SHP77 (cell line): Measurements from ENCODE around the gene ZNF157.
A peak's percentile ranks its signal among the peaks of the same experiment; 100 is the strongest.
"Not testable (repeated sequence)": the region's sequence is repeated elsewhere in the genome, so short reads cannot be mapped to it uniquely, and the experiment has no call there.

ENCODE experiments used
- DNase-seq, 2 experiments: peaks; one replicate each; lab custom pipeline; 2025; lab: John Stamatoyannopoulos, UW

Gene ZNF157

DNA sequence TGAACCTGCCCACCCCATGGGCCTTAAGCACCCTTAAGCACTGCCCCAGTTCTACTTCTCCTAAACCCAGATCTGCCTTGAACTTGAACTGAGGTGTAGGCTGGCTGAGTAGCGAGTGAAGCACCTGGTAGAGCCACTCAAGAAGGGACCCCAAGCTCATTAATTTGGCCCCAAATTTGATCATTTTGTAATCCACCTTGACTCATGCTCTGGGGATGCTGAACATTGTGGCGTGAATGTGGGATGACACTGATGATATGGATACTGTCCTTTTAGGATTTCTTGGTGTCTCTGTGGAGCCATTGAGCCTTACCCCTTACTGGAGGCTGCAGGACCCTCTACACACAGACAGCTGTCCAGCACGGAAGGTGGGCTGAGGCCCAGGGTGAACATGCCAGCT is at the start of gene ZNF157:
ZNF157 (plus strand) TSS at position 301 of the 400 bp plus-strand sequence; CDS start at position 392, 91 bp downstream.
- no peak for DNase-seq

DNA sequence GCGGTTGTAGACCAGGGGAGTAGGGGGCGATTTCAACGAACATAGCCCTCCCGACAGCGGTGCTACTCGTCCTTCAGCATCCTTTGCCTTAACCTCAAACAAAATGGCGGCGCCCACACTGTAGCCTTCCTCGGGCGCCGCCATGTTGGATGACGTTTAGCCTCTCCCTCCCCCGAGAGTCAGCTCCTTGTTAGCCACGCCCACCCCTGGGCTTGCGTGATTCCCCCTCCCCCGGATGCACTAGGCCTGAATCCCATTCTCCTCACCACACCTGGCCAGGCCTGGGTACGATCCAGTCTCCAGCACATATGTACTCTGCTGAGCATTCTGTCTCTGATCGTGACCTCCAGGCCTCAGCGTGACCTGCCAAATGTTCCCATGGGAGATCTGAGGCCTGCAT is 49.0 kb upstream of the ZNF157 start:
- DNase-seq: no peak

DNA sequence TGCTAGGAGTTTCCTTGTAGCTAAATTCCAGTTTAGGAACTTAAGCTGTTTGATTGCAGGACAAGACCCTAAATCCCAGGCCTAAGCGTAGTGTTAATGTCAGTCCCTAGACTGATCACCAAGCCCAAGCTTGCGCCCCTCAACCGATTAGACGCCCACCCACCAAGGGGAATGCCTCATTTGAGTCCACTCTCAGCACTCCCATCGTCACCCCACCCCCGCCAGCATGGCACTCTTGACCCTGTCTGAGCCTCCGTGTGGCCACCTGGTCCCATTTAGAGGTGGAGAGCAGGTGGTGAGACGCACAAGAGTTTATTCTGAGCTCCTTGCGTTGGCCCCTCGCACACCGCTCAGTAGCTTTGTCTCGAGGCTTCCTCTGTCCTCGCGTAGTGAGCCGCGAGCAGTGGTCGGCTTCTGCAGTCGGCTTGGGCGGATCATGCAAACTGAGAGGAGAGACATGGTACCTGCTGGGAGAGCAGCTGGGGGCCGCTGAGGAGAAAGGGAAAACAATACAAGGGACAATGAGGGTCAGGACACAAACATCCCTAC is 48.5 kb upstream of the ZNF157 start:
- DNase-seq: no peak

DNA sequence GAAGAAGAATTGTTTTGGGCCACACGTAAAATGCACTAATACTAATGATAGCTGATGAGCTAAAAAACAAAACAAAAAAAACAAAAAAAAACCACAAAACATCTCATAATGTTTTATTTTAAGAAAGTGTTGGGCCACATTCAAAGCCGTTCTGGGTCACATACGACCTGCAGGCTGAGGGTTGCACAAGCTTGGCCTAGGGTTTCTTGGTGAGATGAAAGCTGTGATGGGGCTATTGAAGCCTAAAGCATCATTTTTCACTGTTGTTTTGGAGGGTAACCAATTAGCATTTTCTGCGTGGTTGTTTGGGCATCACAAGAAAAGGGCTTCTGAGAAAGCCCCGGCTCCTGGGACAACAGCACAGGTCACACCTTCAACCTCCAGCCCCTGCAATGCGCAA is 42.5 kb upstream of the ZNF157 start:
- no peak for DNase-seq

DNA sequence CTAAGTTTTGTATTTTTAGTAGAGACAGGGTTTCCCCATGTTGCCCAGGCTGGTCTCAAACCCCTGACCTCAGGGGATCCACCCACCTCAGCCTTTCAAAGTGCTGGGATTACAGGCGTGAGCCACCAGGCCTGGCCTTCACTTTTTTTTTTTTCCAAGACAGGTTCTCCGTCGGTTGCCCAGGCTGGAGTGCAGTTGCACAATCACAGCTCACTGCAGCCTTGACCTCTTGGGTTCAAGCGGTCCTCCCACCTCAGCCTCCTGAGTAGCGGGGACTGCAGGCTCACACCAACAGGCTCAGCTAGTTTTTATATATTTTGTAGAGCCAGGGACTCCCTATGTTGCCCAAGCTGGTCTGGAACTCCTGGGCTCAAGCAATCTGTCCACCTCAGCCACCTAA is 37.6 kb upstream of the ZNF157 start:
- DNase-seq: not testable (repeated sequence)

DNA sequence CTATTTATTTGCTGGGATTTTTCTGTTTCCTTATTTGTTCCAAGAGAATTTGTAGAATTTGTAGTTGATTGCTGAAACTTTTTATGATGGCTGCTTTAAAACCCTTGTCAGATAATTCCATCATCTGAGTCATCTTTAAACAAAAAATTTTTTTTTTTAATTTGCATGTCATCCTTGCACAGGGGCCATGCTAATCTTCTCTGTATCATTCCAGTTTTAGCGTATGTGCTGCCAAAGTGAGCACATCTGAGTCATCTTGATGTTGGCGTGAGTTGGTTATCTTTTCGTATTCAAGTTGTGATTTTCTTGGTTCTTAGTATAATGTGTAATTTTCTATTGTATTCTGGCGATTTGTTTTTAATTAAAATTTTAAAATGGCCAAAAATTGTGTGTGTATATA is 18.7 kb upstream of the ZNF157 start:
- no peak for DNase-seq

DNA sequence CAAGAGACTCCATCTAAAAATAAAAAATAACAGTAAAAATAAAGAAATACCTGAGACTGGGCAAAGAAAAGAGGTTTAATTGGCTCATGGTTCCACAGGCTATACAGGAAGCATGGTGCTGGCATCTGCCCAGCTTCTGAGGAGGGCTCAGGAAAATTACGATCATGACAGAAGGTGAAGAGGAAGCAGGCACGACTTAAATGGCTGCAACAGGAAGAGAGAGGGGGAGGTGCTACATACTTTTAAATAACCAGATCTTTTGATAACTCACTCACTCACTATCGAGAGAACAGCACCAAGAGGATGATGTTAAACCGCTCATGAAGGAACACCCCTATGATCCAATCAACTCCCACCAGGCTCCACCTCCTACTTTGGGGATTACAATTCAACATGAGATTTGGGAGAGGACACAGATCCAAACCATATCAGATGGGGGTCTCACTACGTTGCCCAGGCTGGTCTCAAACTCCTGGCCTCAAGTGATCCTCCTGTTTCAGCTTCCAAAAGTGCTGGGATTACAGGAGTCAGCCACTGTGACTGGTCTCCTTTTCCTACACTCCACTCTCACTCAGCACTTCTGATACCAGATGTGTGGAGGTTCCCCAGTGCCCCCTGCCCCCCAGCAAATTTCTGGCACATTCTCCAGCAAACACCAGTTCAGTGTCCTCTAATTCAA is 11.9 kb upstream of the ZNF157 start:
- no peak for DNase-seq

DNA sequence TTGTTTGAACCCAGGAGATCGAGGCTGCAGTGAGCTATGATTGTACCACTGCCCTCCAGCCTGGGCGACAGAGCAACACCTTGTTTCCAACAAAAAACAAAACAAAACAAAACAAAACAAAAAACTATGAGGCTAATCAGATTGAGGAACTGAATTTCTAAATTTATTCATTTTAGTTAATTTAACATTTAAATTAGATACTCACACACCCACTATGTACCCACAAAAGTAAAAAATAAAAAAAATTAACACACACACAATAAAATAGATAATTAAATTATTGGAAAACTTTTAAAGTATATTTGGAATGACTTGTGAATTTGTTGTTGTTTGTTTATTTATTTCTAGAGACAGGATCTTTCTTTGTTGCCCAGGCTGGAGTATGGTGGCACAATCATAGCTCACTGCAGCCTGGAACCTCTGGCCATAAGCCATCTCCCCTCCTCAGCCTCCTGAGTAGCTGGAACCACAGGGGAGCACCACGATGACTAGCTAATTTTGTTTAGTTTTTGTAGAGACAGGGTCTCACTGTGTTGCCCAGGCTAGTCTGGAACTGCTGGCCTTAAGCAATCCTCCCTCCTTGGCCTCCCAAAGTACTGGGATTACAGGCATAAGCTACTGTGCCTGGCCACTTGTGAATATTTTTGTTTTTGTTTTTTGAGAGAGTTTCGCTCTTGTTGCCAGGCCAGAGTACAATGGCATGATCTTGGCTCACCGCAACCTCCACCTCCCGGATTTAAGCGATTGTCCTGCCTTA is 9.8 kb upstream of the ZNF157 start:
- DNase-seq: no peak

DNA sequence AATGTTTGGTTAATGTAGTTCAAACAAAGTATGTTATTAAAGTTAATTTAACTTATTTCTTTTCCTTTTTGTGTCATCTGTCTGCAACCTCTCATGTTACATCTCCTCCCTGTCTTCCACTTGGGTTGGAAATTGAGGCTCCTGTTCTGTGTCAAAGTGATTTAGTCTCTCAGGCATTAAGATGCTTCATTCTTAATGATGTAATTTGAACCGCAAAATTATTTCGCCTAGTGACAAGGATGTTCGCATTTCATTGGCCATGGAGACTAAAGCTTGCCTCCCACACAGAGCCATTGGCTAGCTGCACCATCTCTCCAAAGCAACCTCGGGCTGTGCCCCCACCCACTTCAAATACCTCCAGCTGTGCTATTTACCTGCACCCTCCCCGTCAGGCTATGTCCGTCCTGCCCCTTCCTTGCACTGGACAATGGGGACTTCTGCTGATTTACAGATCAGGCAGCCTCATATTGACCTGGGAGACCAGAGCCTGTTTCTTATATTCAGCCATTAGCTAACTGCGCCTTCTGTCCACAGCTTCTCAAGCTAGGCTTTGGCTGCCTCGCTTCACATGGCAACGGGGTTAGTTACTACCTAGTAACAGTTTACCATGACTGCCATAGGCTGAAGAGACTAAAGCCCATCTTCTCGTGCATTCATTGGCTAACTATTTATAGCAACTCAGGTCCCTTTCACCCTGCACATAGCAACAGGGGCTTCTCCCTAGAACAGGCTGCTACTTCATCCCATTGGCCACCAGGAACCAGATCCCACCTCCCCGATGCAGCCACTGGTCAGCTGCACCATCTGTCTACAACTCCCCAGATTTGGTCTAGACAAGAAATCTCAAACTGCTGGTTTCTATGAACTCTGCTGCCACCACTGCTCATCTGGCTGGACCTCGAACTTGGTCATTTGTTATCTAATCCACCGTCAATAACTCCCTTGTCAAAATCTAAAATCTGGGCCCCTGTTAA is 8.6 kb upstream of the ZNF157 start:
- peak; percentile 81 to 88 for DNase-seq

DNA sequence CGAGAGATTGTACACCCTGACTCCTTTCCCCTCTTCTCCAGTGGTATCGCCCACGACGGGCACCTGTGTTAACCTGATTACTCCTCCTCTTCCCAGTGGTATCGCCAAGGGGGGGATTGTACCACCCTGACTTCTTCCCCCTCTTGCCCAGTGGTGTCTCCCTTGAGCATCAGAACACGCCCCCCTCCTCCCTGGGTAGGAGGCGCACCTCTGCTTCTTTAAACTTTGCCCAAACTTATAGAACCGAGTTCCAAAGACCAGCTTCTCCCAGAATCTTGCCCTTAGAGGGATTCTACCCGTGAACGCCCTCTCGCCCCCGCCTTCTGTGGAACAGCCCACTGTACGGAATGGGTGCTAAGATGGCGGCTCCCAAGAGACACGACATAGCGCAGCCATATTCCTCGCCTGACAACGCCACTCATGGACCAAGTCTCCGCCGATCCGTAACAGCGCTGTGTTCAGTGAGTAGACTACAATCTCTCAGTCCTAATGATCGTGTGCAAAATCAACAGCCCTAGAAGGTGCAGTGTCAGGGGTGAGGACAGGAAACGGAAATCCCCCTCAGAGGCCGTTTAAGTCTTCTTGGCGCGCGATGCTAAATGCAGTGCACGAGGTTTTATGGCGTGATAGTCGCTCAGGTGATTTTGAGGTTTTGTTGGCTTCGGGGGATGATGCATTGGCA is 4.2 kb upstream of the ZNF157 start:
- DNase-seq: peak; percentile 69 to 78

DNA sequence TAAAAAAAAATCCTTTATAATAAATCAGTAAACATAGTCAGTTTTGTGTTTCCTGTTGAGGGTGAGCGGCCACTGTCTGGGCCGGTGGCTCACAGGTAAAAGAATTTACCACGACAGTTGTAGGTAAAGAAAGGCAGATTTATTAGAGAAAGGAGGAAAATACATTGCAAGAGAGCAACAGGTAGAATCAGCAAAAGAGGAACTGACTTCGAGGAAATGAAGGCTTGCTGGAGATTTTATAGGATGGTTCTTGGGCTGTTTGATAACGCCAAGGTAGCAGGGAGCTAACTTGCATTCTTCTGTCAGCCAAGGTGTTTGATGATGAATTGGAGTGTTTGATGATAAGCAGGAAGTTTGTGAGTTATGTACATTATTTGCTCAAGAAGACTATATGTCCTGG is 2.8 kb downstream of the ZNF157 start:
- DNase-seq: no peak

DNA sequence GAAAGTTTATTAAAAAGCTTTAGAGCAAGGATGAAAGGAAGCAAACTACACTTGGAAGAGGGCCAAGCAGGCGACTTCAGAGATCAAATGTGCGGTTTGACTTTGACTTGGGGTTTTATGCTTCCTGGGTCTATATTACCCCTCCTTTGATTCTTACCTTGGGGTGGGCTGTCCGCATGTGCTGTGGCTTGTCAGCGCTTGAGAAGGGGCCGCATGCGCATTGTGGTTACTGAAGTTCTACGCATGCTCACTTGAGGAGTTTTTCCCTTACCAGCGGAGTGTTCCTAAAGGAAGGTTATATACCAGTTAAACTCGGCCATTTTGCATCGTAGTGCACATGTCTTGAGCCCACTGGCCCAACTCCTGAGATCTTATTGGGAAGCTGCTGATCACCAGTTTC is 9.9 kb downstream of the ZNF157 start:
- no peak for DNase-seq

DNA sequence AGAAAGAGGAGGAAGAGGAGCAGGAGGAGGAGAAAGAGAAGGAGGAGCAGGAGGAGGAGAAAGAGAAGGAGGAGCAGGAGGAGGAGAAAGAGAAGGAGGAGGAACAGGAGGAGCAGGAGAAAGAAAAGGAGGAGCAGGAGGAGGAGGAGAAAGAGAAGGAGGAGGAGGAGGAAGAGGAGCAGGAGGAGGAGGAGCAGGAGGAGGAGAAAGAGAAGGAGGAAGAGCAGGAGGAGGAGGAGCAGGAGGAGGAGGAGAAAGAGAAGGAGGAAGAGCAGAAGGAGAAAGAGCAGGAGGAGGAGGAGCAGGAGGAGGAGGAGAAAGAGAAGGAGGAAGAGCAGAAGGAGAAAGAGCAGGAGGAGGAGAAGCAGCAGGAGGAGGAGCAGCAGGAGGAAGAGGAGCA is 10.5 kb downstream of the ZNF157 start:
- DNase-seq: not testable (repeated sequence)

DNA sequence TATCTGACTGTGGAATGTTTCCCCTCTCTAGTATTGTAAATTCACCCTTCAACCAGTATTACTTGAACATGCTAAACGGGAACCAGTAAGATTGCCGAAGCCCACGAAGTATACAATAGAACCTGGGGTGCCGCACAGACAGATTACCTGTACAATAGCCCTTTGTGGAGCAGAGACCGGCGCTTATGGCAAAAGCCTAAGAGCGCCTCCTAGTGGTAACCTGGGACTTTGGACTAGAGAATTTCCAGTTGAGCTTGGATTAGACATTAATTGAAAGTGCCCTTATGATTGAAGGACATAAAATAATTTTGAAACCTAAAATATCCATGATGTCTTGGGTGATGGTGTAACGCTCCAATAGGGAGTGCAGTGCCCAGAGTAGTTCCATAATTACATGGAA is 14.1 kb downstream of the ZNF157 start:
- peak; percentile 16 to 40 for DNase-seq

DNA sequence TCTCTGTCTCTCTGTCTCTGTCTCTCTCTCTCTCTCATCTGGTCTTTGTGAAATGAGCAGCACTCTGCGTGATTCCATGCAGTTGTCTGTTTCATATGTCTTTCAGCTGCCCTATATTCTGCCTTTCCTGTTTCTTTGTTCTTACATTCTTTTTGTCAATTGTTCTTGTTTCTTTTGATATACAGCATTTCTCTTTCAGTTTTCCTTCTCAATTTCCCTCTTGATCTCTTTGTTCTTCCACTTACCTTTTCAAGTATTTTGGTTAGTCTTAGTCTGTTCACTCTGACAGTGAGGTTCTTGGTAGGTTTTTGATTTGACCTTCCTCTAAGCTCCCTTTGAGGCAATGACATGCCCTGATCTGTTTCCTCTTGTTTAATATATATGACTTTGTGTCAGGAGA is 20.4 kb downstream of the ZNF157 start:
- no peak for DNase-seq

DNA sequence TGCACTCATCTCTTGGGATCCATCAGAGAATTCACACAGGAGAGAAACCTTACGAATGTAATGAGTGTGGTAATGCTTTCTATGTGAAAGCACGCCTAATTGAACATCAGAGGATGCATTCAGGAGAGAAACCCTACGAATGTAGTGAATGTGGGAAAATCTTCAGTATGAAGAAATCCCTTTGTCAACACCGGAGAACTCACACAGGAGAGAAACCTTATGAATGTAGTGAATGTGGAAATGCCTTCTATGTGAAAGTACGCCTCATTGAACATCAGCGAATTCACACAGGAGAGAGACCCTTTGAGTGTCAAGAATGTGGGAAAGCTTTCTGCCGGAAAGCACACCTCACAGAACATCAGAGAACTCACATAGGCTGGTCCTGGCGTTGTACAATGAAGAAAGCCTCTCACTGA is 42.8 kb downstream of the ZNF157 start:
- DNase-seq: no peak

DNA sequence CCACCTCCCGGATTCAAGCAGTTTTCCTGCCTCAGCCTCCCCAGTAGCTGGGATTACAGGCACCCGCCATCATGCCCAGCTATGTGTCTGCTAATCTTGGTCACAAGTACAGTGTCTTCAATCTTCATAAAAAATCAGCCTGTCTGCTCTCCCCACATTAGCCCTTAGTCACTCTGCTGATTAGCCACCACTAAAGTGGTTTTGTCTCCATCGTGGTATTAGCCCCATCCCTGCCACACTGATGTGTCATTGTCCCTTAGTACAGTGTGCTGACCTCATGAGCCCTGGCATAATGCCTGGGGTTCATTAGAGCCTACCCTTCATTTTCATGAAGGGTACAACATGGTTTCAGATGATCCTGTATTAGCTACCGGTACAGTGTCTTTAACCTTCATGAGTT is 49.9 kb downstream of the ZNF157 start:
- no peak for DNase-seq

DNA sequence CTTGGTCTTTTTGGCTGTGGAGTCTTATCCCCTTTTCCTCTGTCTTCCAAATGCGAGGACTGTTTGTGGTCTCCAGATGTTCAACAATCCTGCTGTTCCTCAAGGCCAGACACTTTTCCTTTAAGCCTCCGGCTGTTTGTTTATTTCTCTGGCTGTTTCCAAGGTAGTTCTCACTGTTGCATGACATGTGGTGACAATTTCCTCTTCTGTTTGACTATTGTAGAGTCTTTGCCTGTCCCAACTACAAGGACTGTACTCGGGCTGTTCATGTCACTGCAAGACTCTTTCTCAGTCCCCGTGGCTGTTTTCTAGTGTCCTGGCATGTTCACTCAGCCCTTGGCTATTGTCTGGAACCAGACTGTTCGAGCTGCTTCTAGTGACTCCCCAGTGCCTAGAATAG is 50.6 kb downstream of the ZNF157 start:
- no peak for DNase-seq

DNA sequence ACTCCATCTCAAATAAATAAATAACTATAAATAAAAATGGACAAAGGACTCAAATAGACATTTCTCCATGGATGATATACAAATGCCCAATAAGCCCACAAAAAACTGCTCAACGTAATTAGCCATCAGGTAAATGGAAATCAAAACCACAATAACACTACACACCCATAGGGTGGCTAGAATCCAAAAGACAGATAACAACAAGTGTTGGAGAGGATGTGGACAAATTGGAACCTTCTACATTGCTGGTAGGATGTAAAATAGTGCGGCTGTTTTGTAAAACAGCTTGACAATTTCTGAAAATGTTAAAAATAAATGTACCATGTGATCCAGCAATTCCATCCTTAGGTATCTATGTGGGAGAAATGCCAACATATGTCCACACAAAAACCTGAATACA is 52.1 kb downstream of the ZNF157 start:
- no peak for DNase-seq

DNA sequence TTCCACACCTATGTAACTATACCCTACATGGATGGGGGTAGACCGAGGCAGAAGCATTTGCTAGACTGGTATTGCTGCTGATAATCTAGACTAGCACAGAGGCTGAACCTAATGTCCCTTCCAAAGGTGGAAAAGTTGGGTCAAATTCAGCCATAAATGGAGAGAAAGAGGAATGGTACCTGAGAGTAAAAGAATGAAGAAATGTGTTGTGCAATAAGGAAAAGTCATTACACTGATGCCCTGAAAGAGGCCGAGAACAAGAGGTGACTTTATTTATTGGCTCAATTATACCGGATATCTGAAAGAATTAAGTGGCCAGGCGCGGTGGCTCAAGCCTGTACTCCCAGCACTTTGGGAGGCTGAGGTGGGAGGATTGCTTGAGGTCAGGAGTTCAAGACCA is 60.5 kb downstream of the ZNF157 start:
- no peak for DNase-seq

DNA sequence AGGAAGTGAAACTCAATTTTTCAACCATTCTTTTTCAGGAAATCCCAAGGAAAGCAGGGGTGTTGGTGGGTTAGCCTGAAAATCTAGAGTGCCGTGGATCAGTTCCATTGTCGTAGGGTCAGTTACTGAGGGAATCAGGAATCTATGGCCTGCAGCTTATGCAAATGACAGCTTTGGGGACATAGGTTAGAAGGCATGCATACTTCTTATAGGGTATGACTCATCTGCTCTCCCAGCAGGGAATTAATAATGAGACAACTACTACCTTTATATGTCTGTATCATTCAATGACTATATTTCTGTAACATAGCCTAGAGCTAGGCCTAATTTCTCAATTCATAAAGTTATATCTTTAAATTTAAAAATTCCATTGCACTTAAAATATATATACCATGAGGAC is 76.1 kb downstream of the ZNF157 start:
- DNase-seq: no peak

DNA sequence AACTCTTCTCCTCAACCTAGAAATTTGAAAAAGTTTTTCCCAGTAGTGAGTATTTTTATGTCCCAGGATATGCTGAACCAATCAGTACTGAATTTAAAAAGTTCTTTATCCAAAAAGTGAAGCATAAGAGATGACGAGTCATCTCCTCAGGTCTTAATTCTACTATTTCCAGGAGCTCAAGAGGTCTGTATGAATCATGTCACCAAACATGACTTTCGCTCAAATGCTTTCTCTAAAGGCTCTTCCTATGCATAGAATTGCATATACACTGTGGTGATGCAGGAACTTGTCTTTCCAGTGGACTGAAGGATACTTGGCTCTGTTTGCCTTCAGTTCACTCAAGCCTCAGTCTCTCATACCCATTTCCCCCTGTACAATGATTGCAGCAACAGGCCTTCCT is 76.6 kb downstream of the ZNF157 start:
- DNase-seq: no peak
